NCI-H2196 treated with DMSO at 0.1 percent for 48 hours (cell line): ENCODE data around the gene MFRP.
"Not testable (repeated sequence)": the region's sequence is repeated elsewhere in the genome, so short reads cannot be mapped to it uniquely, and the experiment has no call there.

Experiments used
- DNase-seq: peaks from one replicate; lab custom pipeline; 2025; ENCODE audit not compliant: unreplicated experiment; lab: John Stamatoyannopoulos, UW

MFRP gene

GRCh38 chr11:119346605-119347004 lies at the start of gene MFRP:
Gene MFRP (minus strand): TSS chr11:119346705. CDS start chr11:119346513, 192 bp downstream.
- DNase-seq: no peak

- DNase-seq: no peak
Measured at GRCh38 chr11:119391275-119391674, 44.8 kb upstream of the MFRP start.

DNA sequence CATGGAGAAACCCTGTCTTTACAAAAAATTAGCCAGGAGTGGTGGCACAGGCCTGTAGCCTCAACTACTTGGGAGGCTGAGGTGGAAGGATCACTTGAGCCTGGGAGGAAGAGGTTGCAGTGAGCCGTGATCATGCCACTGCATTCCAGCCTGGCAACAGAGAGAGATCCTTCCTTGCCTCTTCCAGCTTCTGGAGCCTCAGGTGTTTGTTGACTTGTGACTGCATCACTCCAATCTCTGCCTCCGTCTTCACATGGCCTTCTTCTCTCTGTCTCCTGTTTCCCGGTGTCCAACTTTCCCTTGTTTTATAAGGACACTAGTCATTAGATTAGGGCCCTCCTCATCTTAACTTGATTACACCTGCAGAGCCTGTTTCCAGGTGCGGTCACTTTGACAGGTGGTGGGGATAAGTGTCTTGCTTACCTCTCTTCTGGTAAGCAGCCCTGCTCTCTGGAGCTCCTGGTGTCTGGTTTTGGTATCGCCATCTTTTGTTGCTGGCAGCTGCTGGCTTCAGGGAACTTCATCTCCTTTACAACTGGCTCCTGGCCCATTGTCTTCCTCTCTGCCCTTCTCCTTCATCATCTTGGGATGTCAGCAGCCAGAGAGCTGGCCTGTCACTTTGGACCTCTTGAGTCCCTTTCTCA lies 43.2 kb upstream of the MFRP start:
- no peak for DNase-seq

DNA sequence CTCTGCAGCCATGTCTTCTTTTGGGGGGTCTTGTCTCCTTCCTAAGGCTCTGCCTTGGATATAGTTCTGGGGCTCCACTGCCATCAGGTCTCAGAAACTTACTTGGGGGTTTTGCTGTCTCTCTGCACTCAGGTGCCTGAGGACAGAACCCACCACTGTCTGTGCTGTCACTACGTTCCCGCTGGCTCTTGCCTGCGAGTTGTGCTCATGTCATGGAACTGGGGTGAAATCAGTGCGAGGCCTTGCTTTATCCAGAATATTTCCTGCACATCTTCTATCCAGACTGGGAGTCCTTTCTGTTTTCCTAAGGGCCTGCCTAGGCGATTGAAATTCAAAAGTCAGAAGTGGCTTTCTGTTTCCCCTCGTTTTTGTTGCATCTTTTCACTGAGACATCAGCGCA lies 41.6 kb upstream of the MFRP start:
- no peak for DNase-seq

GRCh38 chr11:119384332-119384731 lies 37.8 kb upstream of the MFRP start:
- DNase-seq: no peak

DNA sequence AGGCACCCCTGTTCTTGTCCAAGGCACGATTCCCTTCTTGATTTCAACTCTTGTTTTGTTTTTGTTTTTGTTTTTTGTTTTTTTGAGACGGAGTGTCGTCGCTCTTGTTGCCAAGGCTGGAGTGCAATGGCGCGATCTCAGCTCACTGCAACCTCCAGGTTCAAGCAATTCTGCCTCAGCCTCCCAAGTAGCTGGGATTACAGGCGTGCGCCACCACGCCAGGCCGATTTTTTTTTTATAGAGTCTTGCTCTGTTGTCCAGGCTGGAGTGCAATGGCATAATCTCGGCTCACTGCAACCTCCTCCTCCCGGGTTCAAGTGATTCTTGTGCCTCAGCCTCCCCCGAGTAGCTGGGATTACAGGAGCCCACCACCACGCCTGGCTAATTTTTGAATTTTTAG lies 36.0 kb upstream of the MFRP start:
- DNase-seq: not testable (repeated sequence)

- no peak for DNase-seq
Measured at GRCh38 chr11:119382101-119382500, 35.6 kb upstream of the MFRP start.

DNA sequence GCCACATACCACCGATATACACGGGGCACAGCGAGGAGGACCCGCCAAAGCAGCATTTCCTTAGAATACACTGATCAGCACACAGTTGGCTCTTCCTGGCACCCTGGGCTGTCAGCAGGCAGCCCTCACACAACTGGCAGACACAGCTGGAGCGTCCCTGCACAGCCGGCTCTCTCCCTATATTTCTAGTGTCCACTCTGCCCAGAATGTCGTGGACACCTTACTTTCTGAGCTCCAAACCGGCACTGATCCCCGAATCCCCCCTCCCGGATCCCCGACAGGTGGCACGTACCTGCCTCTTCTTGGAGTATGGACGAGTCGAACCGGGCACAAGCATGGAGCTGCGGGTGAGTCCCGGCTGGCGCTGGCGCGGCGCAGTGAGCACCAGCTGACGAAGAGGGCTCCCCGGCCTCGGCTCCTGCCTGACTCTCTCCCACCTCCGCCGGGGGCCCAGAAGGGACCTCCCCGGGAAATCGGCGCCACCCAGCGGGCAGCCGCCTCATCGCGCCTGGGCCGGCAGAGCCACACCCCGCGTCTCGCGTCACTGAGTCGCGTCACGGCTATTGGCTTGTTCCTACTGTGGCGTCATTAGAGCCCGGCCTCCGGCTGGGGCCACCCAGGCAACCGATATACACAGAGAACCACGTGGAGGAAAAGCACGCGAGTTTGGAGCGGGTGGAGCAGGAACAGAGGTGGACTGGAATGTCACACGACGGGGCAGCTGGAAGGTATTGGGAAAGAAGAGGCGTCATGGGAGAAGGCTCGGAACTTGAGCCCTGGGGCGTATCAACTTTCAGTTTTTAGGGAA lies 34.9 kb upstream of the MFRP start, which contains the start of gene USP2:
USP2 (minus strand) TSS at position 510 of the 808 bp plus-strand sequence. CDS start 8,210 bp downstream, outside the sequence.
- peak; percentile 92 for DNase-seq

GRCh38 chr11:119380827-119381180 lies 34.3 kb upstream of the MFRP start:
- DNase-seq: no peak

DNA sequence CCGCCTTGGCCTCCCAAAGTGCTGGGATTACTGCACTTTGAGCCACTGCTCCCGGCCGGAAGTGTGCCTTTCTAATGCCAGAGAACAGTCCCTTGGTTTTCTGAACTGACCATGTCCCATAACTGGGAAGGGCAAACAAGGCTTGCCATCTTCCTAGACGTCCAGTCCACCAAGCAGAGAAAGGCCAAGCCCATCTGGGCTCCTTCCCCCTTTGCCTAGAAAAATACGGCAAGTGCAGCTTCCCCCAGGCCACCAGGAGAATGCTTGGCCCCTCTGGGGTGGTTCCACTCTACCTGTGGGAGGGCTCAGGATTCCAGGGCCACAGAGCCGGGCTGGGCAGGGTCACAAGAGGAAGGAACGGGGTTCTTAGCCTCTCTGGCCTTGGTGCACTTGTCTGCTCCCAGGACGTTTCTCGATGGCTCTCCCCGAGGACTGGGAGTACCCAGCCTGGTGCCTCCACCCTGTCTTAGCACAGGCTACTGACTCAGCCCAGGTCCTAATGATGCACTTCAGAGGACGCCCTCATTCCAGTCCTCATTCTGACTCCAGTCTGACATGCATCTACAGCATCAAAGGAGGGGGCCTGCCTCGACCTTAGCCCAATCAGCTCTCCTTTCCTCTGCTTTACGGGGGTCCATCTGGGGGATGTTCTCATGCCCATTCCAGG lies 33.8 kb upstream of the MFRP start:
- no peak for DNase-seq

DNA sequence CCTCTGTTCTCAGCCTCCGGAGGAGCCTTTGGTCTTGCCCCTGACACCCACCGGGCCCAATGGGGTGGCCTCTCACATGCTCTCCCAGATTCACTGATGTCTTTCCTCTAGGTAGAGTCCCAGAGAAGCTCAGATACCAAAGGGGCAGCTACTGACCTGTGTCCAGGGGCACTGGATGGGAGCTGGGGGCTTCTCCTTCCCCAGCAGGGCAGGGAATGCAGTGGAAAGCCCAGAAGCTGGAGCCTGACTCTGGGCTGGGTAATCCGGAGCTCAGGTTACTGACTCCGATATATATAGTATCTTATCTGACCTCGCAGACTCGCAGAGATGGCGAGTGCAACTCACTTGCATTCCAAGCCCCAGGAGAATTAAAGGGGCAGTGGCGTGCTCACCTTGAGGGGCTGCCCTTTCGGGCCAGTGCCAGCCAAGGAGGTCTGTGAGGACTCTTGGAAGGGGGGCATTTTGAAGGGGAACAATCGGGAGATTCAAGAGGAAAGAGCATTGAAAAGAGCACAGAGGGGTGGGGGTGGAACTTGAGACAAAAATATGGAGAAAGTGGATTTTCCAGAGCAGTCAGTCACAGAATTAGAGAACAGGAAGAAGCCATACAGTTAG lies 32.5 kb upstream of the MFRP start:
- no peak for DNase-seq

GRCh38 chr11:119377961-119378667 lies 31.6 kb upstream of the MFRP start:
- DNase-seq: no peak

DNA sequence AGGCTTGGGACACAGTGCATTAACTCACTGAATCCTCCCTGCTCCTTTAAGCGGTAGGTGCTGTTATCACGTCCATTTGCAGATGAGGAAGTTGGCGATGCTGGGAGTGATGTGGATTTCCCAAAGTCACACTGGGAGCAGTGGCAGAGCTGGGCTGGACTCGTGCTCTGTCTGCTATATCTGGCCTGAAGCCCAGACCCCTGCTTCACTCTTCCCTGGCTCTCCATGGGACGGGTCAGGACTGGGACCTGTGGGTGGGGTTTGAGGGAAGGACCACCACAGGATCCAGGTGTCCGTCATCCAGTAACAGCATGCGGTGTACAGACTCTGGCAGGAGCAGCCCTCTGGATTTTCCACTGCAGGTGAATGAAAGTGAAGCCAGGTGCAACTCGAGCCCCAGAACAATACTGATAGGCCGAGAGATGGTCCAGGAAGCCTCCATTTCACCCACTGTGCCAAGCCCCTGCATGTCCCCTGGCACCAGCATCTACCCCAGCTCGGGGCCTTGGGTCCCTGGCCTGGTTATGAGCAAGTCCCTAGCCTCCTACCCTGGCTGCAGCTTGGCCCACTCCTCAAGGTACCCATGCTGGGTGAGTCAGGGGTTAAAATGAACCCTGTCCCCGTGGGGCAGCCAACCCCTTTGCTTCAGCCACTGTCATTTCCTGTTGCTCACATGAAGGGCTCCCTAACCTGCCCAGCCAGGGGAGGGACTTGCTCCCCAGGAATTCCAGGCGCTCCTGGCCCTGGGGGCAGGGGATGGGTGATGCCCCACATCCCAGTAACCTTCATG lies 30.8 kb upstream of the MFRP start:
- peak; percentile 62 for DNase-seq

DNA sequence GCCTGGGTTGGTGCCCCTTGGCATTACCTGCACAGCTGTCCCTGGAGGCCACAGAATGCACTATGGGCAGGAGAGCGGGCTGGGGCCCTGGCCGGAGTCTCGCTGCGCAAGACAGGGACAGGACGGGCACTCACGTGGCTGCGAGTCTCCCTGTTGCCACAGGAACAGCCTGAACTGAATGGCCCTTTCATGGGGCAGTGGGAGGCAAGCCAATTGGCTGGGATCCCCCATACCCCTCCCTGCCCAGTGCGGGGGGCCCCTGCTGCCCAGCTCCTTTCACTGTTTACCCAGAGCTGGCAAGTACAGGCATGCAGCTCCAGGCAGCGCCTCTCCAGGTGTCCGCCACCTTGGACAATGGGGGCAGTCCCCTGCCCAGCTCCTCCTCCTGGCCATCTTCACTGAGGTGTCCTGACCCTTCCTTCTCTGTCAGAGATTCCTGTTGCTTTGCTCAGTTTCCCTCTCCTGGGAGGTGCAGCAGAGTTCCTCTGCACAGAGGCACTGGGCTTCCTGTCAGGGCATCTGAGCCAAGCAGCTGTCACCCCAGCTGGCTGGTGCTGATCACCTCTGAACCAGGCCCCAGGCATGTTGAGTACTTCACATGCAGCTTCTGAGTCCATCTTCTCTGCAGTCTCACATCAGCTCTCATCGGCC lies 29.8 kb upstream of the MFRP start:
- peak; percentile 96 for DNase-seq

DNA sequence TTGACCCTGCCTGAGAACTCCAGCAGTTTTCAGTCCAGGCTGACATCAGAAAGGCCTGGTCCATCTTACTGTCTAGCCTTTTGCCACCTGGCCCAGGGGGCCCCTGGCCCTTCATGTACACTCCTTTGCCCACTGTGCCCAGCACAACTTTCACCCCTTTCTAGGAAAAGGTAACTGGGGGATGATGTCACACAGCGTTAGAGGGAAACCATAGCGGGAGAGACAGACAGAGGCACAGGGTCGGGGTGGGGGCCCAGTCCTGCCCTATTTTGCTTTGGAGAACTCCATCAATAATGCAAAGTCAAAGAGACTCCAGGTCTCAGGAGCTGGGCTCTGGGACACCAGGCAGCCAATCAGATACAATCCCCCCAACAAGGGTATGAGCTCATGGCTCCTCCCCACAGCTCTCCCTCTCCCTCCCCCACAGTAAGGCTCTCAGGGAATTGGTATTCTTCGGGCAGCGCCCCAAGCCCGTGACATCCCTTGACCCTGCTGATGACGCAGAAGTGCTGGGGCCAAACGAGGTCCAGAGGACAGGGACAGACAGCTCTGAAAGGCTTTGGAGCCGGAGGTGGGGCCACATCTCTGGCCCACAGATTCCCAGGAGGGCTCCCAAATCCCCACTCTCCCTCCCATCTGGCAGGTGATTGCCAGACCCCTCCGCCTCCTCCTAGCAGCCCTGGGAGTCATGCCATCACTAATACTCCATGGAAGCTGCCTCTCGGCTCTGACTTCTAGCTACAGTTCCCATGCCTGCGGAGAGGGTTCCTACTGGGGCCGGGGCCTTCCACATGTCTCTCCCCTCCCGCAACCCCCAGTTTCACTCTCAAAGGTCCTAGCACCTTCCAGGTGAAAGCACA lies 29.1 kb upstream of the MFRP start:
- DNase-seq: peak; percentile 48

- peak; percentile 45 for DNase-seq
Measured at GRCh38 chr11:119374632-119375336, 28.3 kb upstream of the MFRP start.

DNA sequence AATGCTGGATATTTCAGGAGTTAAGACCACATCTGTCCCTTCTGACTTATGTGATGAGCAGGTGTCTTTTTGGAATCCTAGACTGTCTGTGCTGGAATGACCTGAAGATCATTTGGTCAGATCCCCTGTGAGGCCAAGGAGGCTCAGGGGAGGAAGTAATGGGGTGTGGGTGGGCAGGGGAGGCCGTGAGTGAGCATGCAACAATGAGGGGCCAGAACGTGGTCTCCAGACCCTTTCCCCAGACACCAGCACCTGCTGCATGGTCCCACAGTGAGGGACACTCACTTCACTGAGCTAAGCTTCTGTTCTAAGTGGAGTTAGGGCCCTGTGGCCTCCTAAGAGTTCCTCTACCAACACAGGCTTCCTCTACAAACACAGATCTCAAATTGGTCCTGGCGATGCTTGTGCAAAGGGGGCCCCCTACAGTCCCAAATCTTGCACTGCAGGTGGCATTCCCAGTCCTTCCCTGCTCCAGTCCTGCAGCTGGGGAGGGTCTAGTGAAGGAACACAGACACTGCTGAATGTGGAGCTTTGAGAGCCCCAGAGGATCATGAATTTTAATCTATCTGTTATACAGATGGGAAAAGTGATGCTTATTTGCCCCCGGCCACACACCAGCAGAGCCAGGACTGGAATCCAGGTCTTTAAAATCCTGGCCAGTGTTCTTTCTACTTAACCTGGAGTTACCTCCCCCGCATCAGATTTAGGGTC lies 27.6 kb upstream of the MFRP start:
- DNase-seq: peak; percentile 70
